ENCODE results near the gene ENO4.

The ENO4 gene

DNA sequence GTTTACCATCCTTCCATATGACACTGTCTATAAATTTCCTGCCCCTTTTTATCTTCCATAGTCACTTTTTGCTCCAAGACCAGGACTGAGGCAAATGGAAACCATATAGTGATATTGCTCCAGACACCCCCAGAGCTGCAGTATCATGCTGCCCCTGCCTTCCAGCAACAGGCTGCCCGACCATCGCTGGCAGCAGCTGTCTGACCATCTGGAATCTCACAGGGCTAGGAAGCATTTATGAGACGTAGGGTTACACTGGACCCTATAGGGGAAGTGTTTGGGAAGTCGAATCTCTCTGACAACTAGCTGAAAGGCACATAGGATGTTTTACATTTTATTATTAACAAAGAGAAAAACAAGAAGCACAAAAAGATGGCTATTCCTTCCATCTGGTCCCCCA, 19.4 kb downstream of the ENO4 start:
- DNase-seq (ENCODE audit: low read depth): no peak

GRCh38 chr10:116870949-116871348, 21.6 kb downstream of the ENO4 start:
- no peak for DNase-seq (ENCODE audit: low read depth)

DNA sequence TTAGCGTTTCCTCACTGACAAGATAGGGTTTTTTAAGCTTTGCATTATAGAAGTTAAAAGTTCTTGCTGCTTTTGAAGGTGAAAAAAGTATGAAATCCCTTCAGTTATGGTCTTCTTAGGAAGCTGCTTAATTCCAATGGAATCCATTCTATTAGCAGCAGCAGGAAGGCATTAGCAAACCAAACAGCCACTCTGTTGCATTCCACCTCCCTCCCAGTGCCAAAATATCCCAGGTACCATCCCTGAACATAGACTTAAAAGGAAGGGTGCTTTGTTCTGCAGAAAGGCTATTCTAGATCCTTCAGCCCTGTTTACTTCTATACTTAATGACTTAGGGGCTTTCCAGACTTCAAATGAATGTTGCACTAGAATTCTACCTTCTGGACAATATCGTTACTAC, 23.8 kb downstream of the ENO4 start:
- DNase-seq (ENCODE audit: low read depth): no peak

- no peak for DNase-seq (ENCODE audit: low read depth)
Measured at GRCh38 chr10:116875897-116876296, 26.6 kb downstream of the ENO4 start.

DNA sequence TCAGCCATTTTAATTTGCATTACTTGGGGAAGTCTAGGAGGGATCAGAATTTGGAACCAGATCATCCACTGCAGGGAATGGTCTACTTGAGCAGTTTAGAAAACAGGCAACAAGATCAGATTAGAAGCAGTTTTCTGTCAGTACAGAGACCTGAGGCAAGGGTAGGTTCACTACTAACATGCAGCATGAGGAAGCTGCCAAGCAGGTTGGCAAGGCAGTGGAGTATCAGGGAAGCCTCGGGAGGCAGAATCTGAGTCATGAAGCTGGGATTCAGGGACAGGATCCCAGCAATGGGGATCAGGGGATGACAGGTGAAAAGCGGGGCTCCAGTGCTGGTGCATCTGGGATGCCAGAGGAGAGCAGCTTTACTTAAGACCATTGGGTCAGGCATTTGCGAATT, 28.1 kb downstream of the ENO4 start:
- DNase-seq (ENCODE audit: low read depth): no peak

GRCh38 chr10:116878123-116878522, 28.8 kb downstream of the ENO4 start:
- no peak for DNase-seq (ENCODE audit: low read depth)

- no peak for DNase-seq (ENCODE audit: low read depth)
Measured at GRCh38 chr10:116879817-116880216, 30.5 kb downstream of the ENO4 start.

DNA sequence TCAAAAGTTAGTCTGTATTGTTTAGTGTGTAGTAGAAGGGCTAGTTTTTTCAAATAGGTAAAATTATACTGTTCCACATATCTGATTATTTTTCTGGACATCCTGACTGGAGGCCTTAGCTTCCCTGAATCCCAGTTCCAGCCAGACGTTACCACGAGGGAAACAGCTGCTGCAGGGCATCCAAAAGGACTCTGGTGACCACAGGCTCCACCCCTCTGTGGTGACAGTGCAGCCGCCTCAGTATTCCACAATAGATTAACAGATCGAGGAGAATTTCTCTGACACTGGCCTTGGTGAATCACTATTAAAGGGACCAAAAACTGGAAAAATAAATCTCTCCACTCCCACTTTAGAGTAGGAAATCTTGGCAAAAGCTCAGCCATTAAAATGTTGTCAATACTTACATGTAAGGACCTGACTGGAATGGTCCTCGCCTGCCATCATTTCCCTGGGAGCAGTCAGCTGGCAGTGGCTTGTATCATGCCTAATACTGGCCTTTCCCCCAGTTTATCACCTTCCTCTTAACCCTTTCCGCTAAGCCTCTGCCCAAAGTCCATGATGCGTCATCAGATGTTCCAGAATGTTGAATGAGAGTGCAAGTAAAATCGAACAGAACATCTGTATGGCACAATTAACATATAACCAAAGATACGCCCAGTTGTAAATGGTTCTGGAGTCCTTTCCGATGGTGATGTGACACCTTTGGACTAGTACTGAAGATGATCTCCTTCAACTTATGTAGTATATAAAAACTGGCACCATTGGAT, 31.6 kb downstream of the ENO4 start:
- no peak for DNase-seq (ENCODE audit: low read depth)

DNA sequence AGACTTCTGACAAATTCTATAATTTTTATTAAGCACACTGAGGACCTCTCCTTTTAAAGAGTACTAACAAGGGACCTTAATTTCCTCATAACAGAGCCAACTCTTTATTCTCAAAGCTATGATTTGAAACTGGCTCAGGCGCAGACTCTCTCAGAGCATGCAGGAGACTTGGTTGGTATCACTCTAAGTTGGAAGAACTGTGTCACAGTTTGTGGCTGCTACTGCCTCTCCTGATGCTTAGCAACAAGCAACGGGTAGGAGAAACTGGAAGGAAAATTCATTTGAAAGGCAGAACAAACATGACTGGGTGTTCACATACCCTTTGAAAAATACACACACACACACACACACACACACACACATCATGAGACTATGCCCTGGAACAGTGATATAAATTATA, 33.3 kb downstream of the ENO4 start:
- no peak for DNase-seq (ENCODE audit: low read depth)

GRCh38 chr10:116886772-116887171, 37.5 kb downstream of the ENO4 start:
- no peak for DNase-seq (ENCODE audit: low read depth)

GRCh38 chr10:116888380-116889055, 39.2 kb downstream of the ENO4 start:
- no peak for DNase-seq (ENCODE audit: low read depth)

DNA sequence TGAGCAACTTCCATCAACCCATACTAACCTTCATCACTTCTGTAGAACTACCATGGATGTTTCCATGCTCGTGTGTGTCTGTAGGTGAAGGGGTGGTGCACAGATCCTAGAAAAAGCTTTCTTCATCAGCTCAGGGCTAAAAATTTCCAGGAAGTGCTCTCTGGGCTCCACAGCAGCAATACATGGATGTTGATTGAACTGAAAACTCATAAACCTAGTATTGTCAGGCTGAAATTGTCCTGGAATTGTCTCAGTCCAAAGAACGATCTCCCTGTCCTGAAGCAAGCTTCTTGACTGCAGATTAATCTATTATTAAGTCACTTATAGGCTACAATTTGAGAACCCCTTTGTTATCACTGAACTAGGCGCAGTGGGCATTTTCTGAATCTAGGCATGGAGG, 39.8 kb downstream of the ENO4 start:
- no peak for DNase-seq (ENCODE audit: low read depth)

- DNase-seq (ENCODE audit: low read depth): no peak
Measured at GRCh38 chr10:116891208-116891607, 41.9 kb downstream of the ENO4 start.

DNA sequence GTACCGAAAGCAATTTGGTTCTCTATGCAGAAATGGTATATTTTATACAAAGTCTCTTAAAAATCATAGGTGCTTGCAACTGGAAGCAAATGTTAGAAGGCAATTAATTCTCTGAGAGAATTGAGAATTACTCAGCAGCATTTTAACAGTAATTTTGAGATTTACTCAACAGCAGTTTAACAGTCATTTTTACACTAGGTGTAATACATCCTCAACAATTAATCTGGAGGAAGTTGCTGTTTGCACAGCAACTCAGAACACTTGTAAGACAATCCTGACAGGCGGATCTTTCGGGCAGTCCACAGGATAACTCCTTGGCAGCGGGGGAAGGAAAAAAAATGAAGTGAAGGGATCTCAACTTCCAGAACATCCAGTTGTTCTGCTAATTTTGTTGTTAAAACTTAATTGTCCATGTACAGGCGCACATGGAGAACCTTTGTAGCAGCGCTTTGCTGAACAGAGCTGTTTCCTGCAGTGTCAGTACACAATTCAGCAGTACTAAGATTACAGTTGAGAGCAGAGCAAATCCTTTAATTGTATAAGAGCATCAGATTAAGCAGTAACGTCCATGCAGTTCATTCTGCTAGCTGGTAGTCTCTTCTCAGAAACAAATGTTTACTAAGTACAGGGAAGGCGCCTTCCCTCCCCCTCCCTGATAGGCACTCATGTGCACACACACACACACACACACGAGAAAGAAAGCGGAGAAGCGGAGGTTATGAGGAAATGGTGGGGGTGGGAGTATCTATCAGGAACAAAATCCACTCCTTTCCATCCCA, 43.8 kb downstream of the ENO4 start:
- DNase-seq (ENCODE audit: low read depth): no peak

DNA sequence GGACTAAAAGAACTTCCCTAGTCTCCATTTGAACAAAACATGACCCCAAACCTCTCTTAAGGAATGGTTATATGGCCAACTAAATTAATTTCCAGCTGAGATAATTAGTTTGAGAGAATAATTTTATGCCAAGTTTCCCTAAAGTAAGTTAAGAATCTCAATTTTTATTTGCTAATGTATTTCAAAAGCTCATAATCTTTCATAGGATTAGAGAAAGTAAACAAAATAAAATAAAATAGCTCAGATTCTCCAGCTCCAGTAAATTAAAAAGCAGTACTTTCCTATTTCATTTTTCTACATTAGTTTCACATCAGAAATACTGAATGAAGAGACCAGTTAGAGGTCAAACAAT, 44.4 kb downstream of the ENO4 start:
- no peak for DNase-seq (ENCODE audit: low read depth)

DNA sequence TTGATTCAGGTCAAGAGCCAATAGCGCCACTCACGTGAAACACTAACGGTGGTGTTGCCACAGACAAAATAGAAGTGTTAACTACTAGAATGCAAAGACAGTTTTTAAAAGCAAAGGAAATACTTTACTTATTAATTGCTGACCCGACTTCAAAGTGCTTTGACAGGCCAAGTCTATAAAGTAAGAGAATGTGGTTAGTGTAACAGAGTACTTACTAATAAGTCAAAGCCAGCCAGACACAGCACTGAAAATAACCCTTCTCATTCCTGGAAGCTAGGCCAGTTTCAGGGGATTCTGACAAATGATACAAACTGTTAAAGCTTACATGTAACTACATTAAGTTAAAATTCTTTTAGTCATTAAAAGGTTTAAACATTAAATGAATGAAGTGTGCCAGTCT, 50.3 kb downstream of the ENO4 start:
- no peak for DNase-seq (ENCODE audit: low read depth)

DNA sequence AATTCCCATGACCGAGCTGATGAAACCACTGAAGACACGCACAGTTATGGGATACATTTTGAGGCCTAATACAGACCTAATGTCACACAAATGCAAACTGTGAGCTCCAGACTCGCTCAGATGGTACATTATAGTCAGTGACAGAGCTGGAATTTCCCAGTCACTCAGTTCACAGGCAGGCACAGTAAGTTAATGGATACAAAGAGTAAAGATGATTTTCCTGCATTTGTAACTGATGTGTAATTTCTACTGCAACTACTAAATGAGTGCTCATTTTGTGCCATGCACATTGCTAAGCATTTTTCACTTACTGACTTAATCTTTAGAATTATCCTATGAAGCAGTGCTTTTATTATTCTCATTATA, 56.5 kb downstream of the ENO4 start:
- no peak for DNase-seq (ENCODE audit: low read depth)

- DNase-seq (ENCODE audit: low read depth): no peak
Measured at GRCh38 chr10:116907245-116907987, 58.1 kb downstream of the ENO4 start.

DNA sequence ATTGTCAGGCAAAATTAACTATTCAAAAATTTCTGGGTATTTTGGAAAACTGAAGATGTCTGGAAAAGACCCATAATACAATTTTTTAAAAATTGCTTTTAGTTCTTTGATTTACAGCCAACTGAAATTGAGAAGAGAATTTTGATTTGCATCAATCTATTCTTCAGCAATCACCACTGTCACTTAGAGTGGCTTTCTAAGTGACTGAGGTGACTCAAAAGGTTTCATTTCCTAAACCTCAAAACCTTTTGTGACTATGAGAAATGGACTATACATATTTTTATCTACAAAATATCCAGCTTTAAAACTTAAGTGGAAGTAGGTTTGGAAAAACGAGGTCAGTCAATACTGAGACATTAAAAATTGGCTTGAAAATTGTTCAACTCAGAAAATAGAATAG, 60.0 kb downstream of the ENO4 start:
- DNase-seq (ENCODE audit: low read depth): no peak

GRCh38 chr10:116910910-116911309, 61.6 kb downstream of the ENO4 start:
- DNase-seq (ENCODE audit: low read depth): no peak

GRCh38 chr10:116912162-116912561, 62.9 kb downstream of the ENO4 start:
- no peak for DNase-seq (ENCODE audit: low read depth)

GRCh38 chr10:116913695-116914094, 64.4 kb downstream of the ENO4 start:
- DNase-seq (ENCODE audit: low read depth): no peak

- DNase-seq (ENCODE audit: low read depth): no peak
Measured at GRCh38 chr10:116915340-116915739, 66.0 kb downstream of the ENO4 start.

Data from stimulated activated CD8-positive, alpha-beta memory T cell treated with anti-CD3 and anti-CD28 coated beads, Interleukin-12 subunit alpha, Interleukin-12 subunit beta, amount 100 ng/mL, for 4 hours (primary cell).